ENCODE measurements around the gene YPEL1. TPM values are rescaled to one million over a fixed set of nuclear protein-coding genes. Genes with fewer than 3 reads are reported as not detected.

The YPEL1 gene
- total and polyA plus RNA-seq, 8 donors, result 2.4 to 20.9 (median 18.3) TPM

GRCh38 chr22:21739828-21740377, 4.3 kb upstream of the YPEL1 start:
- no peak for DNase-seq
- Histone ChIP-seq H3K4me3 (no peak overlapping the region), H3K36me3 (no peaks in the 10 kb centered on the region), H3K27ac (no peak overlapping the region), H3K27me3 (no peaks in the 10 kb centered on the region), H3K9me3 (no peaks in the 10 kb centered on the region), H3K4me1 (peaks cover 0 to 11% of the 10 kb centered on the region in 2 donors)
- ATAC-seq, result no peak
- intact Hi-C loops (cut with DNase I), result no loop called here
- TF ChIP-seq, protein P1, sequence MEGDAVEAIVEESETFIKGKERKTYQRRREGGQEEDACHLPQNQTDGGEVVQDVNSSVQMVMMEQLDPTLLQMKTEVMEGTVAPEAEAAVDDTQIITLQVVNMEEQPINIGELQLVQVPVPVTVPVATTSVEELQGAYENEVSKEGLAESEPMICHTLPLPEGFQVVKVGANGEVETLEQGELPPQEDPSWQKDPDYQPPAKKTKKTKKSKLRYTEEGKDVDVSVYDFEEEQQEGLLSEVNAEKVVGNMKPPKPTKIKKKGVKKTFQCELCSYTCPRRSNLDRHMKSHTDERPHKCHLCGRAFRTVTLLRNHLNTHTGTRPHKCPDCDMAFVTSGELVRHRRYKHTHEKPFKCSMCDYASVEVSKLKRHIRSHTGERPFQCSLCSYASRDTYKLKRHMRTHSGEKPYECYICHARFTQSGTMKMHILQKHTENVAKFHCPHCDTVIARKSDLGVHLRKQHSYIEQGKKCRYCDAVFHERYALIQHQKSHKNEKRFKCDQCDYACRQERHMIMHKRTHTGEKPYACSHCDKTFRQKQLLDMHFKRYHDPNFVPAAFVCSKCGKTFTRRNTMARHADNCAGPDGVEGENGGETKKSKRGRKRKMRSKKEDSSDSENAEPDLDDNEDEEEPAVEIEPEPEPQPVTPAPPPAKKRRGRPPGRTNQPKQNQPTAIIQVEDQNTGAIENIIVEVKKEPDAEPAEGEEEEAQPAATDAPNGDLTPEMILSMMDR (IDR thresholded peaks at IDR 0.05), result no peak

DNA sequence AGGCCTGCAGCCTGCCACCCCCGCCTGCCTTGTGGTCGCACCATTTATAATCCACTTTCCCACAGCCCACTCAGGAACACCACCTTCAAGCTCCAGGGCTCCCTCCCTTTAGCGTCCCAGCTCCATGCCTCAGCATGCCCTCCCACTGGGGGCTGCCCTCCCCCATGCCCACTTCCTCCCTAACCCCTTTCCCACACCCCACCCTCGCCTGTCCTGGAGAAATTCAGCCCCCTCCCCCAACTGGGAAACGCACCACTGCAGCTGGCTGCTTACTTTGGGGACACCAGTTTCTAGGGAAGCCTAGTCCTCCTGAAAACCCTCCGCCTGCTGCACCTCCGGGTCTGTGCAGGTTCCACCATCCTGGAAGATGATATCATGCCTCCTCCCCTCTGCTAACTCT, 3.4 kb upstream of the YPEL1 start:
- H3K4me3 ChIP-seq, result no peak overlapping the region
- TF ChIP-seq, protein P1 (IDR thresholded peaks at IDR 0.05), result no peak
- H3K9me3 ChIP-seq, result no peaks in the 10 kb centered on the region
- no peaks in the 10 kb centered on the region for H3K36me3 ChIP-seq
- intact Hi-C loops (cut with DNase I), result no loop called here
- ATAC-seq (no peak), DNase-seq (no peak)
- no peaks in the 10 kb centered on the region for H3K27me3 ChIP-seq
- H3K4me1 ChIP-seq, result peaks cover 0 to 16% of the 10 kb centered on the region in 2 donors
- H3K27ac ChIP-seq, result no peak overlapping the region

DNA sequence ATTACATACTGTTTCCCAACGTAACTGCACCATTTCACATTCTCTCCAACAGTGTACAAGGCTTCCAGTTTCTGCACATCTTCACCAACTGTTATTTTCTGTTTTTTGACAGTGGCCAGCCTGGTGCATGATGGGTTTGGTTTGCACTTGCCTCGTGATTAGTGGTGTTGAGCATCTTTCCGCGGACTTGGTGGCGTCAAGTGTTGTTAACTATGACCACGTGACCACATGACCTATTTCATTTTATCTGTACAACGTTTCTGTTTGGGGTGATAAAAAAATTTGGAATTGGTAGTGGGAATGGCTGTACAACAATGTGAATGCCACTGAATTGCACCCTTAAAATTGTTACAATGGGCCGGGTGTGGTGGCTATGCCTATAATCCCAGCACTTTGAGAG, 2.5 kb upstream of the YPEL1 start:
- no peaks in the 10 kb centered on the region for H3K27me3 ChIP-seq
- DNase-seq (no peak), ATAC-seq (no peak)
- peaks cover 0 to 16% of the 10 kb centered on the region in 2 donors for H3K4me1 ChIP-seq
- no peaks in the 10 kb centered on the region for H3K36me3 ChIP-seq
- H3K9me3 ChIP-seq, result no peaks in the 10 kb centered on the region
- no peak overlapping the region for H3K4me3 ChIP-seq
- no peak overlapping the region for H3K27ac ChIP-seq
- intact Hi-C loops (cut with DNase I), result no loop called here
- TF ChIP-seq, protein P1 (IDR thresholded peaks at IDR 0.05), result no peak

DNA sequence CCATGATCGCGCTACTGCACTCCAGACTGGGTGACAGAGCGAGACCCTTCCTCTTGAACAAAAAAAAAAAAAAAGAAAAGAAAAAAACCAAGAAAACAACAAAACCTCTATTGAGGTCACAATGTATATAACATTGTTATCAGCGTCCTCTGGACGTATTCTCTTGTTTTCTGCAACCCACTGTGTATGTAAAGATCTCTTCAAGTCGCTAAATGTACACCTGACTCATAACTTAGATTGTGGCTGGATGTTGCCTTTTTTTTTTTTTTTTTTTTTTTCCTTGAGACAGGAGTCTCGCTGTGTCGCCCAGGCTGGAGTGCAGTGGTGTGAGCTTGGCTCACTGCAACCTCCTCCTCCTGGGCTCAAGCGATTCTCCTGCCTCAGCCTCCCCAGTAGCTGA, 1.4 kb upstream of the YPEL1 start:
- Histone ChIP-seq H3K4me3 (no peak overlapping the region), H3K27ac (no peak overlapping the region), H3K4me1 (peaks cover 0 to 16% of the 10 kb centered on the region in 2 donors), H3K36me3 (no peaks in the 10 kb centered on the region), H3K9me3 (no peaks in the 10 kb centered on the region), H3K27me3 (no peaks in the 10 kb centered on the region)
- DNase-seq (no peak), ATAC-seq (no peak)
- intact Hi-C loops (cut with DNase I), result no loop called here
- TF ChIP-seq, protein P1 (IDR thresholded peaks at IDR 0.05), result no peak

- Histone ChIP-seq H3K36me3 (no peaks in the 10 kb centered on the region), H3K4me3 (peak overlapping the region; percentile 56 to 64), H3K9me3 (no peaks in the 10 kb centered on the region), H3K27ac (no peak overlapping the region), H3K4me1 (peaks cover 0 to 16% of the 10 kb centered on the region in 2 donors), H3K27me3 (no peaks in the 10 kb centered on the region)
- DNase-seq (no peak), ATAC-seq (peak; percentile 32)
- intact Hi-C loops (cut with DNase I), result no loop called here
- TF ChIP-seq, protein P1 (IDR thresholded peaks at IDR 0.05), result no peak
Observed at GRCh38 chr22:21736084-21736642, 569 bp upstream of the YPEL1 start.

Data from left lung (tissue), 10 donors.